ENCODE measurements around the gene SLC38A11.

Gene SLC38A11

GRCh38 chr2:164947281-164947680 is 8.0 kb downstream of the SLC38A11 start:
- Histone ChIP-seq H3K9me3 (ENCODE audit: insufficient read depth, low read depth, low read length) (no peaks in the 10 kb centered on the region), H3K9me2 (replicated peaks; ENCODE audit: low read depth, low read length) (no peaks in the 10 kb centered on the region), H3K4me1 (ENCODE audit: insufficient read depth, low read length, poor library complexity, severe bottlenecking) (peaks cover 36% of the 10 kb centered on the region), H3K27me3 (ENCODE audit: insufficient read depth, low read length, poor library complexity, severe bottlenecking) (no peaks in the 10 kb centered on the region), H3F3A (ENCODE audit: low read depth) (peaks cover 6% of the 10 kb centered on the region; the same call in 1 of the 2 replicates), H3K4me3 (ENCODE audit: low read length, poor library complexity, severe bottlenecking) (no peak overlapping the region), H3K9ac (ENCODE audit: low read depth, low read length, poor library complexity, severe bottlenecking) (no peak overlapping the region), H3K4me2 (ENCODE audit: low read depth, low read length, poor library complexity, severe bottlenecking) (no peak overlapping the region), H3K36me3 (ENCODE audit: insufficient read depth, low read length) (no peaks in the 10 kb centered on the region), H2AFZ (ENCODE audit: low read length) (no peak overlapping the region), H3K79me2 (ENCODE audit: insufficient read depth, low read length) (no peaks in the 10 kb centered on the region), H4K20me1 (ENCODE audit: insufficient read depth, low read length, poor library complexity, severe bottlenecking) (no peaks in the 10 kb centered on the region)
- TF ChIP-seq CTCF (conservative IDR thresholded peaks at IDR 0.05; ENCODE audit: low read length) = no peak
- no peak for TF ChIP-seq EZH2phosphoT487 (IDR thresholded peaks at IDR 0.05; ENCODE audit: borderline replicate concordance)

DNA sequence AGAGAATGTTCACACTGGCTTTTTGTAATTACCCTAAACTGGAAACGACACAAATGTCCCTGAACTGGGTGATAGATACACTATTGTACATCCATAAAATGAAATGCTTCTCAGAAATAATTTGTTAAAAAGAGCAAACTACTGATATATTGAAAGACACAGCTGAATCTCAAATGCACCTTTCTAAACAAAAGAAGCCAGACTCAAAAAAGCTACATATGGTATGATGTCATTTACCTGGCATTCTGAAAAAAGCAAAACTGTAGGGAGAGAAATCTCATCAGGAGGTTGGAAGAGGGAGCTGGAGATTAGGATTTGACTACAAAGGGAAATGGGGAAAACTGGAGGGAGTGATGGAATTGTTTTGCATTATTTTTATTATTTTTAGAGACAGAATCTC is 12.0 kb downstream of the SLC38A11 start:
- no peaks in the 10 kb centered on the region for H3K9me2 ChIP-seq (replicated peaks; ENCODE audit: low read depth, low read length)
- H3K4me2 ChIP-seq (ENCODE audit: low read depth, low read length, poor library complexity, severe bottlenecking) = peak overlapping the region; percentile 2
- H2AFZ ChIP-seq (ENCODE audit: low read length) = peak overlapping the region; percentile 77
- H3K9me3 ChIP-seq (ENCODE audit: insufficient read depth, low read depth, low read length) = no peaks in the 10 kb centered on the region
- no peaks in the 10 kb centered on the region for H4K20me1 ChIP-seq (ENCODE audit: insufficient read depth, low read length, poor library complexity, severe bottlenecking)
- no peaks in the 10 kb centered on the region for H3K36me3 ChIP-seq (ENCODE audit: insufficient read depth, low read length)
- H3K4me3 ChIP-seq (ENCODE audit: low read length, poor library complexity, severe bottlenecking) = no peak overlapping the region
- no peaks in the 10 kb centered on the region for H3K27me3 ChIP-seq (ENCODE audit: insufficient read depth, low read length, poor library complexity, severe bottlenecking)
- no peaks in the 10 kb centered on the region for H3K79me2 ChIP-seq (ENCODE audit: insufficient read depth, low read length)
- TF ChIP-seq EZH2phosphoT487 (IDR thresholded peaks at IDR 0.05; ENCODE audit: borderline replicate concordance) (no peak), CTCF (conservative IDR thresholded peaks at IDR 0.05; ENCODE audit: low read length) (no peak)
- H3F3A ChIP-seq (ENCODE audit: low read depth) = peaks cover 5% of the 10 kb centered on the region; the same call in 1 of the 2 replicates
- peaks cover 12% of the 10 kb centered on the region for H3K4me1 ChIP-seq (ENCODE audit: insufficient read depth, low read length, poor library complexity, severe bottlenecking)
- no peak overlapping the region for H3K9ac ChIP-seq (ENCODE audit: low read depth, low read length, poor library complexity, severe bottlenecking)

GRCh38 chr2:164937864-164938401 is 17.4 kb downstream of the SLC38A11 start:
- Histone ChIP-seq H3K4me3 (ENCODE audit: low read length, poor library complexity, severe bottlenecking) (no peak overlapping the region), H3K9me2 (replicated peaks; ENCODE audit: low read depth, low read length) (no peaks in the 10 kb centered on the region), H3K36me3 (ENCODE audit: insufficient read depth, low read length) (no peaks in the 10 kb centered on the region), H3K4me2 (ENCODE audit: low read depth, low read length, poor library complexity, severe bottlenecking) (no peak overlapping the region), H3K79me2 (ENCODE audit: insufficient read depth, low read length) (no peaks in the 10 kb centered on the region), H3K9ac (ENCODE audit: low read depth, low read length, poor library complexity, severe bottlenecking) (no peak overlapping the region), H4K20me1 (ENCODE audit: insufficient read depth, low read length, poor library complexity, severe bottlenecking) (no peaks in the 10 kb centered on the region), H2AFZ (ENCODE audit: low read length) (peak overlapping the region; percentile 41), H3K4me1 (ENCODE audit: insufficient read depth, low read length, poor library complexity, severe bottlenecking) (peaks cover 30% of the 10 kb centered on the region), H3K9me3 (ENCODE audit: insufficient read depth, low read depth, low read length) (no peaks in the 10 kb centered on the region), H3K27me3 (ENCODE audit: insufficient read depth, low read length, poor library complexity, severe bottlenecking) (no peaks in the 10 kb centered on the region), H3F3A (ENCODE audit: low read depth) (no peaks in the 10 kb centered on the region)
- no peak for TF ChIP-seq EZH2phosphoT487 (IDR thresholded peaks at IDR 0.05; ENCODE audit: borderline replicate concordance)
- TF ChIP-seq CTCF (conservative IDR thresholded peaks at IDR 0.05; ENCODE audit: low read length) = no peak

Measured in Loucy (cell line).